Stomach (tissue), 4 donors: ENCODE results near the gene CNTFR.

Source experiments
- EP300 ChIP-seq: sonication (generic); formaldehyde crosslinking; IDR thresholded peaks from one replicate; pipeline ENCODE4 v1.6.1; 2017; ENCODE audit warnings: antibody characterized with exemption
- POLR2A ChIP-seq, 4 donors: fragments of 450-650 bp; IDR thresholded peaks; one replicate each; pipeline ENCODE4 v1.6.1; 2016; ENCODE audit warnings: antibody characterized with exemption in 4 of 4, control low read depth in 2 of 4, mild to moderate bottlenecking in 1 of 4, moderate library complexity in 1 of 4
- POLR2AphosphoS5 ChIP-seq, 3 donors: sonication (generic); formaldehyde crosslinking; IDR thresholded peaks; one replicate each; pipeline ENCODE4 v1.6.1; 2016; ENCODE audit warnings: antibody characterized with exemption in 3 of 3
- TF ChIP-seq, protein P1 (sequence below), 7 experiments: fragments of 450-650 bp in 4 of 7; fragments of 200-600 bp in 3 of 7; sonication (generic) in 3 of 7; IDR thresholded peaks; one replicate each; pipeline ENCODE4 v1.5.1; 2016 to 2019; ENCODE audit warnings: antibody characterized with exemption in 7 of 7, control low read depth in 2 of 7, mild to moderate bottlenecking in 1 of 7

GRCh38 chr9:34524349-34524748 lies 65.2 kb downstream of the CNTFR start:
- TF ChIP-seq, protein P1, sequence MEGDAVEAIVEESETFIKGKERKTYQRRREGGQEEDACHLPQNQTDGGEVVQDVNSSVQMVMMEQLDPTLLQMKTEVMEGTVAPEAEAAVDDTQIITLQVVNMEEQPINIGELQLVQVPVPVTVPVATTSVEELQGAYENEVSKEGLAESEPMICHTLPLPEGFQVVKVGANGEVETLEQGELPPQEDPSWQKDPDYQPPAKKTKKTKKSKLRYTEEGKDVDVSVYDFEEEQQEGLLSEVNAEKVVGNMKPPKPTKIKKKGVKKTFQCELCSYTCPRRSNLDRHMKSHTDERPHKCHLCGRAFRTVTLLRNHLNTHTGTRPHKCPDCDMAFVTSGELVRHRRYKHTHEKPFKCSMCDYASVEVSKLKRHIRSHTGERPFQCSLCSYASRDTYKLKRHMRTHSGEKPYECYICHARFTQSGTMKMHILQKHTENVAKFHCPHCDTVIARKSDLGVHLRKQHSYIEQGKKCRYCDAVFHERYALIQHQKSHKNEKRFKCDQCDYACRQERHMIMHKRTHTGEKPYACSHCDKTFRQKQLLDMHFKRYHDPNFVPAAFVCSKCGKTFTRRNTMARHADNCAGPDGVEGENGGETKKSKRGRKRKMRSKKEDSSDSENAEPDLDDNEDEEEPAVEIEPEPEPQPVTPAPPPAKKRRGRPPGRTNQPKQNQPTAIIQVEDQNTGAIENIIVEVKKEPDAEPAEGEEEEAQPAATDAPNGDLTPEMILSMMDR (IDR thresholded peaks at IDR 0.05) = no peak
- TF ChIP-seq POLR2A (IDR thresholded peaks at IDR 0.05) = no peak
- TF ChIP-seq POLR2AphosphoS5 (IDR thresholded peaks at IDR 0.05) = no peak
- no peak for TF ChIP-seq EP300
